Measurements from ENCODE around the gene IMPG1. TPM values are rescaled to one million over a fixed set of nuclear protein-coding genes. Genes with fewer than 3 reads are reported as not detected.

Gene IMPG1
- total and polyA plus RNA-seq, 2 of the 13 experiments (the other 11 are each of a cell fraction or from before 2014, with no cell fraction given), result not detected

DNA sequence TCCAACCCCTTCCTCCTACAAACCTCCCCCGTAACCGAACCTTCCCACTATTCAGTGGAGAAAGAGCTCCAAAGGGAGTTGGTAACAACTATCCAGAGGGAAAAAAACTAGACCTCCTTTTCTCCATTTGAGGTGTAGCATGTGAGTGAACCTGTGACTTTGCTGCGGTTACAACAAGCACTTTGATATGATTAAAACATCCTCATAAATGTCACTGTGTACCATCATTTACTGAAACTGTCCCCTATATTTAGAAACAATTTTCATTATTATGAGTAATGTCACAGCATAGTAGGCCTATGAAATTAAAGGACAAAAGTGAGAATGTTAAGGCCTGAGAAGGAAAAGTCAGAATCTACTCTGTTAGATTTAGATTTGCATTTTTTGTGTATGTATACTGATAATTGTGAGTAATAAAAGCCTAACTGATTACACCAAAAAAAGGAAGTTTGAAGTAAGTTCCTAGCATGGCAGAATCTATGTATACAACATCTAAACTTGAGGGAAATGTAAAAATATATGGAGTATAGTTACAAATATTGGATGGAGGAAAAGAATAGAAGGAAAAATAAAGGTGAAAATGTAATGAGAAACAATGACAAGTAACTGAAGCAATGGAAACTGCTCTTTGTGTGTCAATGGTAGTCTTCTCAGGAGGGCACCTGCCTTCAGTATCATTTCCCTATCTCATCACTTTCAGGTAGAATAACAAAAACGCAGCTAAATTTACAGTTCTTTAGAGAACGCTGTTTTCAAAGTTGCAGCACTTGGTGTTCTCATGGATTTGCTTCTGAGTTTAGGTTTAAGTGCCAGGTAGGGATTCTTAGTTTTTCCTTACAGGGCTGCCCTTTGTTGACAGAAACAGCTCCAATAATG, 145.9 kb downstream of the IMPG1 start:
- Histone ChIP-seq H3K9me3 (ENCODE audit: low read length) (no peaks in the 10 kb centered on the region), H2AFZ (ENCODE audit: low read length) (no peak overlapping the region), H4K20me1 (ENCODE audit: insufficient read depth, low read length) (no peaks in the 10 kb centered on the region), H3K36me3 (replicated peaks in 1 of 2; ENCODE audit: control insufficient read depth in 1 of 2, insufficient read depth in 2 of 2, low read length in 2 of 2) (no peaks in the 10 kb centered on the region), H3K4me3 (replicated peaks in 1 of 3; ENCODE audit: insufficient read depth in 1 of 3, low read depth in 2 of 3, low read length in 3 of 3) (no peak overlapping the region), H3K27ac (ENCODE audit: extremely low read length, insufficient read depth, low read length) (no peak overlapping the region), H3K4me1 (ENCODE audit: insufficient read depth, low read length) (no peaks in the 10 kb centered on the region), H3K79me2 (ENCODE audit: insufficient read depth, low read length) (no peaks in the 10 kb centered on the region), H3K4me2 (ENCODE audit: low read depth, low read length) (no peak overlapping the region), H3K27me3 (ENCODE audit: control insufficient read depth in 1 of 2, insufficient read depth in 2 of 2, low read length in 2 of 2) (no peaks in the 10 kb centered on the region; a peak in 1 of 5 replicates), H3K9ac (ENCODE audit: insufficient read depth, low read depth, low read length) (no peak overlapping the region)
- CTCF ChIA-PET (ENCODE audit: low intra/inter-chr PET ratio, low total read pairs), result no interaction called here
- TF ChIP-seq ZNF572 (CRISPR knock-in tag; IDR thresholded peaks at IDR 0.05) (no peak), NBN (conservative IDR thresholded peaks at IDR 0.05) (no peak), ZNF672 (CRISPR knock-in tag; IDR thresholded peaks at IDR 0.05) (no peak), ZNF10 (CRISPR knock-in tag; IDR thresholded peaks at IDR 0.05; ENCODE audit: borderline replicate concordance, low read depth) (no peak), TGIF2 (CRISPR knock-in tag; IDR thresholded peaks at IDR 0.05) (no peak), WIZ (CRISPR knock-in tag; IDR thresholded peaks at IDR 0.05) (no peak)
- TF ChIP-seq, protein P1, sequence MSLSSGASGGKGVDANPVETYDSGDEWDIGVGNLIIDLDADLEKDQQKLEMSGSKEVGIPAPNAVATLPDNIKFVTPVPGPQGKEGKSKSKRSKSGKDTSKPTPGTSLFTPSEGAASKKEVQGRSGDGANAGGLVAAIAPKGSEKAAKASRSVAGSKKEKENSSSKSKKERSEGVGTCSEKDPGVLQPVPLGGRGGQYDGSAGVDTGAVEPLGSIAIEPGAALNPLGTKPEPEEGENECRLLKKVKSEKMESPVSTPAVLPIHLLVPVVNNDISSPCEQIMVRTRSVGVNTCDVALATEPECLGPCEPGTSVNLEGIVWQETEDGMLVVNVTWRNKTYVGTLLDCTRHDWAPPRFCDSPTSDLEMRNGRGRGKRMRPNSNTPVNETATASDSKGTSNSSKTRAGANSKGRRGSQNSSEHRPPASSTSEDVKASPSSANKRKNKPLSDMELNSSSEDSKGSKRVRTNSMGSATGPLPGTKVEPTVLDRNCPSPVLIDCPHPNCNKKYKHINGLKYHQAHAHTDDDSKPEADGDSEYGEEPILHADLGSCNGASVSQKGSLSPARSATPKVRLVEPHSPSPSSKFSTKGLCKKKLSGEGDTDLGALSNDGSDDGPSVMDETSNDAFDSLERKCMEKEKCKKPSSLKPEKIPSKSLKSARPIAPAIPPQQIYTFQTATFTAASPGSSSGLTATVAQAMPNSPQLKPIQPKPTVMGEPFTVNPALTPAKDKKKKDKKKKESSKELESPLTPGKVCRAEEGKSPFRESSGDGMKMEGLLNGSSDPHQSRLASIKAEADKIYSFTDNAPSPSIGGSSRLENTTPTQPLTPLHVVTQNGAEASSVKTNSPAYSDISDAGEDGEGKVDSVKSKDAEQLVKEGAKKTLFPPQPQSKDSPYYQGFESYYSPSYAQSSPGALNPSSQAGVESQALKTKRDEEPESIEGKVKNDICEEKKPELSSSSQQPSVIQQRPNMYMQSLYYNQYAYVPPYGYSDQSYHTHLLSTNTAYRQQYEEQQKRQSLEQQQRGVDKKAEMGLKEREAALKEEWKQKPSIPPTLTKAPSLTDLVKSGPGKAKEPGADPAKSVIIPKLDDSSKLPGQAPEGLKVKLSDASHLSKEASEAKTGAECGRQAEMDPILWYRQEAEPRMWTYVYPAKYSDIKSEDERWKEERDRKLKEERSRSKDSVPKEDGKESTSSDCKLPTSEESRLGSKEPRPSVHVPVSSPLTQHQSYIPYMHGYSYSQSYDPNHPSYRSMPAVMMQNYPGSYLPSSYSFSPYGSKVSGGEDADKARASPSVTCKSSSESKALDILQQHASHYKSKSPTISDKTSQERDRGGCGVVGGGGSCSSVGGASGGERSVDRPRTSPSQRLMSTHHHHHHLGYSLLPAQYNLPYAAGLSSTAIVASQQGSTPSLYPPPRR (CRISPR knock-in tag; IDR thresholded peaks at IDR 0.05; ENCODE audit: borderline replicate concordance), result no peak
- no peak for FAIRE-seq
- WGBS (ENCODE audit: low lambda C conversion rate), result 65% methylated on average over 5 of the region's 5 CpGs
- in situ Hi-C loops (cut with HindIII; ENCODE audit: extremely low pct_ligation_motif_present, low pct_unique_long_range_greater_than_20kb) (loop anchor here (25.0 kb wide), 1 partner anchor 936 kb away; no protein-coding TSS in a partner anchor), intact Hi-C loops (cut with micrococcal nuclease; ENCODE audit: unreplicated experiment) (no loop called here)
- ATAC-seq, result no peak
- no peak for DNase-seq (ENCODE audit: low spot score)
- POLR2A ChIA-PET, result no interaction called here
- no TSS peak for BruUV-seq (replicated peaks)
